K562 (cell line): ENCODE measurements around the gene TMEM217. TPM values are rescaled to one million over a fixed set of nuclear protein-coding genes. Genes with fewer than 3 reads are reported as not detected.

Source experiments
- ATF1 ChIP-seq, 2 experiments: fragments of 450-650 bp in 1 of 2; IDR thresholded peaks; 2 replicates each; pipeline ENCODE4 v1.6.1; 2016; ENCODE audit warnings: missing compliant biosample characterization in 1 of 2, missing genetic modification characterization in 1 of 2
- EP400 ChIP-seq: fragments of 450-650 bp; IDR thresholded peaks from 2 replicates; pipeline ENCODE4 v1.6.1; 2017; ENCODE audit warnings: antibody characterized with exemption, mild to moderate bottlenecking, moderate library complexity
- HDAC8 ChIP-seq: fragments of 450-650 bp; IDR thresholded peaks from 2 replicates; pipeline ENCODE4 v1.6.1; 2016; ENCODE audit warnings: mild to moderate bottlenecking, missing genetic modification characterization, moderate library complexity, missing compliant biosample characterization
- MEIS2 ChIP-seq: fragments of 450-650 bp; IDR thresholded peaks from 2 replicates; pipeline ENCODE4 v1.6.1; 2014; ENCODE audit warnings: mild to moderate bottlenecking; ENCODE audit not compliant: partially characterized antibody
- MTA1 ChIP-seq: fragments of 450-650 bp; IDR thresholded peaks from 2 replicates; pipeline ENCODE4 v1.6.1; 2017; ENCODE audit warnings: borderline replicate concordance
- SAP30 ChIP-seq: fragments of 200-600 bp; sonication (generic); IDR thresholded peaks from 2 replicates; pipeline ENCODE4 v1.6.1; 2012; ENCODE audit warnings: borderline replicate concordance, low read depth, mild to moderate bottlenecking, moderate library complexity, low read length, control low read depth, inconsistent platforms; ENCODE audit not compliant: insufficient read depth, poor library complexity, severe bottlenecking
- SETDB1 ChIP-seq: IDR thresholded peaks from one replicate; pipeline ENCODE4 v1.6.1; 2012; ENCODE audit warnings: low read length, control low read depth, inconsistent platforms
- SIX5 ChIP-seq, 2 experiments: IDR thresholded peaks; 2 replicates each; pipeline ENCODE4 v1.6.1; 2011; ENCODE audit warnings: low read length in 2 of 2, borderline replicate concordance in 1 of 2, low read depth in 1 of 2, mild to moderate bottlenecking in 1 of 2, moderate library complexity in 1 of 2; ENCODE audit not compliant: insufficient read depth in 1 of 2
- ZBTB17 ChIP-seq: fragments of 450-650 bp; formaldehyde crosslinking; IDR thresholded peaks from 2 replicates; pipeline ENCODE4 v1.4.0; 2020; ENCODE audit warnings: mild to moderate bottlenecking
- ZBTB33 ChIP-seq: sonication (generic); formaldehyde crosslinking; IDR thresholded peaks from 2 replicates; pipeline ENCODE4 v1.8.1; 2023; ENCODE audit warnings: mild to moderate bottlenecking, missing genetic modification reagents
- ZBTB40 ChIP-seq, 2 experiments: fragments of 450-650 bp in 1 of 2; sonication (generic) in 1 of 2; formaldehyde crosslinking in 1 of 2; IDR thresholded peaks; 2 replicates each; pipeline versions ENCODE4 v1.7.1 to v1.9.0; 2016 to 2022; ENCODE audit warnings: inconsistent platforms in 1 of 2, mild to moderate bottlenecking in 1 of 2, missing genetic modification reagents in 1 of 2
- ZFPM2 ChIP-seq: fragments of 250-450 bp; sonication (Bioruptor Pico); IDR thresholded peaks from 2 replicates; pipeline ENCODE4 v1.5.1; 2022; ENCODE audit warnings: mild to moderate bottlenecking
- ZNF436 ChIP-seq: fragments of 250-450, 450-650 bp; sonication (Bioruptor Pico); formaldehyde crosslinking; IDR thresholded peaks from 2 replicates; pipeline ENCODE4 v1.7.0; 2020; ENCODE audit warnings: mild to moderate bottlenecking
- ZNF696 ChIP-seq: fragments of 250-450 bp; sonication (Bioruptor Pico); conservative IDR thresholded peaks from 2 replicates; pipeline ENCODE4 v1.4.0; 2020; ENCODE audit warnings: mild to moderate bottlenecking, moderate library complexity
- polyA plus RNA-seq, 8 experiments: library from polyadenylated mRNA; depleted of rRNA in 4 of 8; stranded (reverse) in 5 of 8; unstranded in 3 of 8; fragments of >200 nt; fragmentation: Nextera tagmentation in 2 of 8; fragmentation: Illumina TruSeq in 1 of 8; extraction: Ambion mirVana in 2 of 8; extraction: Trizol in 1 of 8; gene quantifications; 2 replicates each; pipeline versions ENCODE4 v1.2.1 to v1.2.3, GENCODE V29; 2011 to 2014; ENCODE audit warnings: inconsistent platforms in 1 of 8, missing spikeins in 1 of 8
- total RNA-seq, 7 experiments: library from RNA; depleted of rRNA in 6 of 7; stranded (reverse); fragments of >200 nt in 6 of 7; fragmentation: Illumina TruSeq in 2 of 7; extraction: Trizol in 2 of 7; gene quantifications; 2 replicates each; pipeline versions ENCODE4 v1.2.1 to v1.2.3, GENCODE V29; 2011 to 2021; ENCODE audit warnings: low replicate concordance in 1 of 7

TMEM217 gene
- total and polyA plus RNA-seq, 9 of the 15 experiments (the other 6 are each of a cell fraction or from before 2014, with no cell fraction given), result 1.3 to 8.0 (median 1.9) TPM

- 0 out of 2 replicates have a peak, but pooled peaks have one; percentile 14 for TF ChIP-seq ZBTB33
- TF ChIP-seq HDAC8 (tag), result no peak
- TF ChIP-seq ZFPM2 (CRISPR knock-in tag), result 0 out of 2 replicates have a peak, but pooled peaks have one; percentile 69
- TF ChIP-seq MTA1, result peak; percentile 85
- peak; percentile 42; the same call in 1 of the 2 replicates for TF ChIP-seq EP400
- TF ChIP-seq ATF1 (CRISPR knock-in tag; IDR thresholded peaks at IDR 0.05), result no peak
- TF ChIP-seq ATF1 (tag; IDR thresholded peaks at IDR 0.05), result peak; percentile 42
- TF ChIP-seq MEIS2, result no peak
- TF ChIP-seq SETDB1, result no peak
- no peak for TF ChIP-seq ZNF436 (CRISPR knock-in tag)
- TF ChIP-seq SIX5 (IDR thresholded peaks at IDR 0.05; ENCODE audit: borderline replicate concordance in 1 of 2, insufficient read depth in 1 of 2, low read depth in 1 of 2, low read length in 2 of 2), result no peak
- TF ChIP-seq SAP30, result no peak
- peak; percentile 50; the same call in 1 of the 2 replicates for TF ChIP-seq ZBTB17
- no peak for TF ChIP-seq ZNF696 (CRISPR knock-in tag)
- peak; percentile 74 for TF ChIP-seq ZBTB40 (IDR thresholded peaks at IDR 0.05)
- no peak for TF ChIP-seq ZBTB40 (CRISPR knock-in tag; IDR thresholded peaks at IDR 0.05)
These were observed 53.8 kb downstream of the TMEM217 start (continued) for GRCh38 chr6:37204014-37204751.
